Measurements from ENCODE around the gene DNAL4.

DNA sequence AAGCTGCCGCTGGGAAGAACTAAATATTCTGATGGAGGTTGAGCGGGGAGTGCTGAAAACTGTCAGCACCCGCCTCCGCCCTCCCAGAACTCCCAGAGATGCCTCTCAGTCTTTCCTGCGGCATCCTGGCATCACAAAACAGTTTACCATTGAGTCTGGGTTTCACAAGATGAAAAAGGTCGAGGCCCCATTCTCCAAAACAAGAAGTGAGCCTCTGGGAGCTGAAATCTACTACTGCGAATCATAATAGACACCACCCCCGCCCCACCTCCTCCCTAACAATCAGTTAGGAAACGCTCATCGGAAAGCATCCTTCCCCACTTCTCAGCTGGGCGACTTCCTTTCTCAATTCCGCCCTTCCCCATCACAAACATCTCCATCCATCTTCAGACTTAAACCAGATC lies 39.2 kb downstream of the DNAL4 start:
- no peak for TF ChIP-seq POLR2AphosphoS5 (IDR thresholded peaks at IDR 0.05)
- TF ChIP-seq, protein P1, sequence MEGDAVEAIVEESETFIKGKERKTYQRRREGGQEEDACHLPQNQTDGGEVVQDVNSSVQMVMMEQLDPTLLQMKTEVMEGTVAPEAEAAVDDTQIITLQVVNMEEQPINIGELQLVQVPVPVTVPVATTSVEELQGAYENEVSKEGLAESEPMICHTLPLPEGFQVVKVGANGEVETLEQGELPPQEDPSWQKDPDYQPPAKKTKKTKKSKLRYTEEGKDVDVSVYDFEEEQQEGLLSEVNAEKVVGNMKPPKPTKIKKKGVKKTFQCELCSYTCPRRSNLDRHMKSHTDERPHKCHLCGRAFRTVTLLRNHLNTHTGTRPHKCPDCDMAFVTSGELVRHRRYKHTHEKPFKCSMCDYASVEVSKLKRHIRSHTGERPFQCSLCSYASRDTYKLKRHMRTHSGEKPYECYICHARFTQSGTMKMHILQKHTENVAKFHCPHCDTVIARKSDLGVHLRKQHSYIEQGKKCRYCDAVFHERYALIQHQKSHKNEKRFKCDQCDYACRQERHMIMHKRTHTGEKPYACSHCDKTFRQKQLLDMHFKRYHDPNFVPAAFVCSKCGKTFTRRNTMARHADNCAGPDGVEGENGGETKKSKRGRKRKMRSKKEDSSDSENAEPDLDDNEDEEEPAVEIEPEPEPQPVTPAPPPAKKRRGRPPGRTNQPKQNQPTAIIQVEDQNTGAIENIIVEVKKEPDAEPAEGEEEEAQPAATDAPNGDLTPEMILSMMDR (IDR thresholded peaks at IDR 0.05) = no peak
- no peak for TF ChIP-seq POLR2A (IDR thresholded peaks at IDR 0.05)
- TF ChIP-seq EP300 (IDR thresholded peaks at IDR 0.05) = no peak
